GM23338 (cell line): Measurements from ENCODE around the gene KDM1A. TPM values are rescaled to one million over a fixed set of nuclear protein-coding genes. Genes with fewer than 3 reads are reported as not detected.

Experiments used
- ATAC-seq: fragments of 200-7000 bp; cut with Tn5 transposase; 3 replicates; pipeline ENCODE4 v1.9.1; 2020
- DNase-seq: peaks from one replicate; pipeline ENCODE4 v3.0.0-alpha.2; 2015; ENCODE audit warnings: low spot score
- H2AFZ ChIP-seq: fragments of 200-600 bp; sonication (generic); 2 replicates; pipeline ENCODE4 v1.8.0; 2016; ENCODE audit warnings: antibody characterized with exemption, mild to moderate bottlenecking, moderate library complexity
- H3F3A ChIP-seq: fragments of 200-600 bp; sonication (generic); replicated peaks from 2 replicates; pipeline ENCODE4 v1.8.0; 2017; ENCODE audit warnings: antibody characterized with exemption, mixed run types, low read depth
- H3K27ac ChIP-seq: fragments of 200-600 bp; sonication (generic); 2 replicates; pipeline ENCODE4 v1.6.1; 2016; ENCODE audit warnings: low read depth
- H3K27me3 ChIP-seq: fragments of 200-600 bp; sonication (generic); 2 replicates; pipeline ENCODE4 v1.8.0; 2016; ENCODE audit warnings: mild to moderate bottlenecking, mixed run types, moderate library complexity; ENCODE audit not compliant: insufficient read depth
- H3K36me3 ChIP-seq: fragments of 200-600 bp; sonication (generic); 2 replicates; pipeline ENCODE4 v1.8.0; 2016; ENCODE audit warnings: mild to moderate bottlenecking; ENCODE audit not compliant: insufficient read depth
- H3K4me1 ChIP-seq: fragments of 200-600 bp; sonication (generic); 2 replicates; pipeline ENCODE4 v1.8.0; 2016; ENCODE audit warnings: mild to moderate bottlenecking, moderate library complexity; ENCODE audit not compliant: insufficient read depth
- H3K4me2 ChIP-seq: fragments of 200-600 bp; sonication (generic); 2 replicates; pipeline ENCODE4 v1.7.1; 2017; ENCODE audit warnings: mixed run types
- H3K4me3 ChIP-seq: fragments of 200-600 bp; sonication (generic); 2 replicates; pipeline ENCODE4 v1.6.1; 2016; ENCODE audit warnings: mixed run types
- H3K79me2 ChIP-seq: fragments of 200-600 bp; sonication (generic); replicated peaks from 2 replicates; pipeline ENCODE4 v1.8.0; 2017; ENCODE audit warnings: mild to moderate bottlenecking; ENCODE audit not compliant: insufficient read depth
- H3K9me2 ChIP-seq: fragments of 200-600 bp; sonication (generic); 2 replicates; pipeline ENCODE4 v1.8.0; 2017; ENCODE audit not compliant: insufficient read depth
- H4K20me1 ChIP-seq: fragments of 200-600 bp; sonication (generic); replicated peaks from 2 replicates; pipeline ENCODE4 v1.8.0; 2017; ENCODE audit warnings: mild to moderate bottlenecking; ENCODE audit not compliant: insufficient read depth
- H3K27ac Mint-ChIP-seq: 2 replicates; pipeline ENCODE4 v1.8.0; 2020; ENCODE audit warnings: inconsistent platforms, mild to moderate bottlenecking, moderate library complexity, mixed read lengths
- H3K27me3 Mint-ChIP-seq: 3 replicates; pipeline ENCODE4 v1.8.0; 2022; ENCODE audit warnings: low read depth, mild to moderate bottlenecking, moderate library complexity, mixed read lengths, inconsistent platforms; ENCODE audit not compliant: insufficient read depth, poor library complexity
- H3K36me3 Mint-ChIP-seq: 3 replicates; pipeline ENCODE4 v1.8.0; 2021; ENCODE audit warnings: low read depth, mild to moderate bottlenecking, inconsistent platforms, moderate library complexity, mixed read lengths
- H3K4me1 Mint-ChIP-seq: 3 replicates; pipeline ENCODE4 v1.8.0; 2020; ENCODE audit warnings: mild to moderate bottlenecking, inconsistent platforms, mixed read lengths
- H3K4me3 Mint-ChIP-seq: 3 replicates; pipeline ENCODE4 v1.8.0; 2021; ENCODE audit warnings: moderate library complexity, mild to moderate bottlenecking, inconsistent platforms, mixed read lengths
- H3K9me3 Mint-ChIP-seq: 3 replicates; pipeline ENCODE4 v1.8.0; 2020; ENCODE audit warnings: moderate library complexity, mild to moderate bottlenecking, inconsistent platforms, mixed read lengths
- CREB1 ChIP-seq: fragments of 250-450 bp; sonication (Bioruptor Pico); IDR thresholded peaks from 2 replicates; pipeline ENCODE4 v1.5.0; 2020; ENCODE audit warnings: low read depth, mild to moderate bottlenecking, moderate library complexity
- EZH2 ChIP-seq: fragments of 200-600 bp; sonication (generic); IDR thresholded peaks from one replicate; pipeline ENCODE4 v1.8.0; 2017; ENCODE audit warnings: antibody characterized with exemption, mild to moderate bottlenecking, low read depth; ENCODE audit not compliant: unreplicated experiment
- EZH2phosphoT487 ChIP-seq: fragments of 200-600 bp; sonication (generic); IDR thresholded peaks from one replicate; pipeline ENCODE4 v1.8.1; 2018; ENCODE audit warnings: antibody characterized with exemption; ENCODE audit not compliant: unreplicated experiment
- JUNB ChIP-seq: IDR thresholded peaks from one replicate; pipeline ENCODE4 v1.6.1; 2016; ENCODE audit warnings: antibody characterized with exemption; ENCODE audit not compliant: unreplicated experiment
- NANOG ChIP-seq: IDR thresholded peaks from 2 replicates; pipeline ENCODE4 v1.6.1; 2016; ENCODE audit warnings: antibody characterized with exemption, borderline replicate concordance
- POLR2AphosphoS5 ChIP-seq: IDR thresholded peaks from 2 replicates; pipeline ENCODE4 v1.6.1; 2016; ENCODE audit warnings: antibody characterized with exemption, low read depth
- STAT1 ChIP-seq: IDR thresholded peaks from one replicate; pipeline ENCODE4 v1.6.1; 2016; ENCODE audit warnings: antibody characterized with exemption; ENCODE audit not compliant: unreplicated experiment
- ZNF114 ChIP-seq: fragments of 250-450 bp; sonication (Bioruptor Pico); IDR thresholded peaks from 2 replicates; pipeline ENCODE4 v1.5.0; 2020; ENCODE audit warnings: mild to moderate bottlenecking, moderate library complexity
- ZNF331 ChIP-seq: fragments of 250-450 bp; sonication (Bioruptor Pico); IDR thresholded peaks from 2 replicates; pipeline ENCODE4 v1.5.0; 2020; ENCODE audit warnings: low read depth, mild to moderate bottlenecking, moderate library complexity
- polyA plus RNA-seq: library from polyadenylated mRNA; unstranded; fragments of >200 nt; fragmentation: Nextera tagmentation; extraction: Ambion mirVana; gene quantifications from 2 replicates; pipeline ENCODE4 v1.2.1, GENCODE V29; 2016
- total RNA-seq: library from RNA; depleted of rRNA; stranded (reverse); fragments of >200 nt; shearing (Covaris generic); gene quantifications from 2 replicates; pipeline ENCODE4 v1.2.3, GENCODE V29; 2014
- TF ChIP-seq, protein P1 (sequence below), 2 experiments: fragments of 200-600 bp in 1 of 2; sonication (generic) in 1 of 2; conservative IDR thresholded peaks; 2 replicates each; pipeline versions ENCODE4 v1.5.1 to v1.6.1; 2016 to 2017; ENCODE audit warnings: antibody characterized with exemption in 2 of 2, low read depth in 2 of 2, mild to moderate bottlenecking in 2 of 2, moderate library complexity in 1 of 2
- TF ChIP-seq, protein P2 (sequence below): IDR thresholded peaks from one replicate; pipeline ENCODE4 v1.6.1; 2018; ENCODE audit warnings: antibody characterized with exemption; ENCODE audit not compliant: unreplicated experiment
- TF ChIP-seq, protein P3 (sequence below): IDR thresholded peaks from 2 replicates; pipeline ENCODE4 v1.6.1; 2016; ENCODE audit warnings: antibody characterized with exemption
- TF ChIP-seq, protein P4 (sequence below): fragments of 250-450 bp; sonication (Bioruptor Pico); IDR thresholded peaks from 2 replicates; pipeline ENCODE4 v1.5.0; 2020; ENCODE audit warnings: mild to moderate bottlenecking, moderate library complexity

The KDM1A gene
- total and polyA plus RNA-seq, 2 experiments from 2014 or later: 86.4 to 252 TPM

DNA sequence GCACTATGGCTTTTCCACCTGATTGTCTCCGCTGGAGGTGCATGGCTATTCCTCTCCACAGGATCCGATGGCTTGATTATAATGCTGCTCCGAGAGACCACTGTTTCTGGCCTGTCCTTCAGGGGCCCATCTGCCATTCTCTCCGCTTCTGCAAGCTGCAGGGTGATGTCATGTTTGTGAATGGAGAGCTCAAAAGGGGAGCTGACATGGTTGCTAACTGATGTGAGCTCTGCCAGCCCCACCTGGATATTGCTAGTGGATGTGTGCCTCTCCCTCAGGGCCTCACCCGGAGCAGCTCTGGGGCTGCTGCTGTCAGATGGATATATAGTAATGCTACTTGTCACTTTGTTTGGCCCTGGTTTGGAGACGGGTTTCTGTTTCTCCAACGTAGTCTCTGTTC, 72.3 kb downstream of the KDM1A start:
- 0 out of 2 replicates have a peak, but pooled peaks cover 22% of the 10 kb centered on the region for H4K20me1 ChIP-seq
- Mint-ChIP-seq H3K9me3 (no peaks in the 10 kb centered on the region), H3K27me3 (no peaks in the 10 kb centered on the region), H3K4me1 (no peaks in the 10 kb centered on the region), H3K4me3 (no peak overlapping the region), H3K36me3 (peaks cover 72% of the 10 kb centered on the region), H3K27ac (no peak overlapping the region)
- ATAC-seq: no peak
- H3K4me1 ChIP-seq: no peaks in the 10 kb centered on the region
- H3K79me2 ChIP-seq: peaks cover 20% of the 10 kb centered on the region
- H3K27me3 ChIP-seq: no peaks in the 10 kb centered on the region
- H3F3A ChIP-seq: no peaks in the 10 kb centered on the region; the same call in 1 of the 2 replicates
- no peaks in the 10 kb centered on the region for H3K9me2 ChIP-seq
- H2AFZ ChIP-seq: no peak overlapping the region
- DNase-seq: no peak
- H3K4me2 ChIP-seq: no peak overlapping the region
- H3K27ac ChIP-seq: no peak overlapping the region
- TF ChIP-seq, protein P1, sequence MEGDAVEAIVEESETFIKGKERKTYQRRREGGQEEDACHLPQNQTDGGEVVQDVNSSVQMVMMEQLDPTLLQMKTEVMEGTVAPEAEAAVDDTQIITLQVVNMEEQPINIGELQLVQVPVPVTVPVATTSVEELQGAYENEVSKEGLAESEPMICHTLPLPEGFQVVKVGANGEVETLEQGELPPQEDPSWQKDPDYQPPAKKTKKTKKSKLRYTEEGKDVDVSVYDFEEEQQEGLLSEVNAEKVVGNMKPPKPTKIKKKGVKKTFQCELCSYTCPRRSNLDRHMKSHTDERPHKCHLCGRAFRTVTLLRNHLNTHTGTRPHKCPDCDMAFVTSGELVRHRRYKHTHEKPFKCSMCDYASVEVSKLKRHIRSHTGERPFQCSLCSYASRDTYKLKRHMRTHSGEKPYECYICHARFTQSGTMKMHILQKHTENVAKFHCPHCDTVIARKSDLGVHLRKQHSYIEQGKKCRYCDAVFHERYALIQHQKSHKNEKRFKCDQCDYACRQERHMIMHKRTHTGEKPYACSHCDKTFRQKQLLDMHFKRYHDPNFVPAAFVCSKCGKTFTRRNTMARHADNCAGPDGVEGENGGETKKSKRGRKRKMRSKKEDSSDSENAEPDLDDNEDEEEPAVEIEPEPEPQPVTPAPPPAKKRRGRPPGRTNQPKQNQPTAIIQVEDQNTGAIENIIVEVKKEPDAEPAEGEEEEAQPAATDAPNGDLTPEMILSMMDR (conservative IDR thresholded peaks at IDR 0.05; ENCODE audit: low read depth in 2 of 2): no peak
- TF ChIP-seq EZH2 (no peak), POLR2AphosphoS5 (no peak), CREB1 (no peak), NANOG (no peak), STAT1 (no peak), ZNF331 (CRISPR knock-in tag) (no peak), ZNF114 (CRISPR knock-in tag) (no peak), JUNB (no peak), EZH2phosphoT487 (no peak)
- TF ChIP-seq, protein P2, sequence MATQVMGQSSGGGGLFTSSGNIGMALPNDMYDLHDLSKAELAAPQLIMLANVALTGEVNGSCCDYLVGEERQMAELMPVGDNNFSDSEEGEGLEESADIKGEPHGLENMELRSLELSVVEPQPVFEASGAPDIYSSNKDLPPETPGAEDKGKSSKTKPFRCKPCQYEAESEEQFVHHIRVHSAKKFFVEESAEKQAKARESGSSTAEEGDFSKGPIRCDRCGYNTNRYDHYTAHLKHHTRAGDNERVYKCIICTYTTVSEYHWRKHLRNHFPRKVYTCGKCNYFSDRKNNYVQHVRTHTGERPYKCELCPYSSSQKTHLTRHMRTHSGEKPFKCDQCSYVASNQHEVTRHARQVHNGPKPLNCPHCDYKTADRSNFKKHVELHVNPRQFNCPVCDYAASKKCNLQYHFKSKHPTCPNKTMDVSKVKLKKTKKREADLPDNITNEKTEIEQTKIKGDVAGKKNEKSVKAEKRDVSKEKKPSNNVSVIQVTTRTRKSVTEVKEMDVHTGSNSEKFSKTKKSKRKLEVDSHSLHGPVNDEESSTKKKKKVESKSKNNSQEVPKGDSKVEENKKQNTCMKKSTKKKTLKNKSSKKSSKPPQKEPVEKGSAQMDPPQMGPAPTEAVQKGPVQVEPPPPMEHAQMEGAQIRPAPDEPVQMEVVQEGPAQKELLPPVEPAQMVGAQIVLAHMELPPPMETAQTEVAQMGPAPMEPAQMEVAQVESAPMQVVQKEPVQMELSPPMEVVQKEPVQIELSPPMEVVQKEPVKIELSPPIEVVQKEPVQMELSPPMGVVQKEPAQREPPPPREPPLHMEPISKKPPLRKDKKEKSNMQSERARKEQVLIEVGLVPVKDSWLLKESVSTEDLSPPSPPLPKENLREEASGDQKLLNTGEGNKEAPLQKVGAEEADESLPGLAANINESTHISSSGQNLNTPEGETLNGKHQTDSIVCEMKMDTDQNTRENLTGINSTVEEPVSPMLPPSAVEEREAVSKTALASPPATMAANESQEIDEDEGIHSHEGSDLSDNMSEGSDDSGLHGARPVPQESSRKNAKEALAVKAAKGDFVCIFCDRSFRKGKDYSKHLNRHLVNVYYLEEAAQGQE: no peak
- TF ChIP-seq, protein P3, sequence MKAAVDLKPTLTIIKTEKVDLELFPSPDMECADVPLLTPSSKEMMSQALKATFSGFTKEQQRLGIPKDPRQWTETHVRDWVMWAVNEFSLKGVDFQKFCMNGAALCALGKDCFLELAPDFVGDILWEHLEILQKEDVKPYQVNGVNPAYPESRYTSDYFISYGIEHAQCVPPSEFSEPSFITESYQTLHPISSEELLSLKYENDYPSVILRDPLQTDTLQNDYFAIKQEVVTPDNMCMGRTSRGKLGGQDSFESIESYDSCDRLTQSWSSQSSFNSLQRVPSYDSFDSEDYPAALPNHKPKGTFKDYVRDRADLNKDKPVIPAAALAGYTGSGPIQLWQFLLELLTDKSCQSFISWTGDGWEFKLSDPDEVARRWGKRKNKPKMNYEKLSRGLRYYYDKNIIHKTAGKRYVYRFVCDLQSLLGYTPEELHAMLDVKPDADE: no peak
- TF ChIP-seq, protein P4, sequence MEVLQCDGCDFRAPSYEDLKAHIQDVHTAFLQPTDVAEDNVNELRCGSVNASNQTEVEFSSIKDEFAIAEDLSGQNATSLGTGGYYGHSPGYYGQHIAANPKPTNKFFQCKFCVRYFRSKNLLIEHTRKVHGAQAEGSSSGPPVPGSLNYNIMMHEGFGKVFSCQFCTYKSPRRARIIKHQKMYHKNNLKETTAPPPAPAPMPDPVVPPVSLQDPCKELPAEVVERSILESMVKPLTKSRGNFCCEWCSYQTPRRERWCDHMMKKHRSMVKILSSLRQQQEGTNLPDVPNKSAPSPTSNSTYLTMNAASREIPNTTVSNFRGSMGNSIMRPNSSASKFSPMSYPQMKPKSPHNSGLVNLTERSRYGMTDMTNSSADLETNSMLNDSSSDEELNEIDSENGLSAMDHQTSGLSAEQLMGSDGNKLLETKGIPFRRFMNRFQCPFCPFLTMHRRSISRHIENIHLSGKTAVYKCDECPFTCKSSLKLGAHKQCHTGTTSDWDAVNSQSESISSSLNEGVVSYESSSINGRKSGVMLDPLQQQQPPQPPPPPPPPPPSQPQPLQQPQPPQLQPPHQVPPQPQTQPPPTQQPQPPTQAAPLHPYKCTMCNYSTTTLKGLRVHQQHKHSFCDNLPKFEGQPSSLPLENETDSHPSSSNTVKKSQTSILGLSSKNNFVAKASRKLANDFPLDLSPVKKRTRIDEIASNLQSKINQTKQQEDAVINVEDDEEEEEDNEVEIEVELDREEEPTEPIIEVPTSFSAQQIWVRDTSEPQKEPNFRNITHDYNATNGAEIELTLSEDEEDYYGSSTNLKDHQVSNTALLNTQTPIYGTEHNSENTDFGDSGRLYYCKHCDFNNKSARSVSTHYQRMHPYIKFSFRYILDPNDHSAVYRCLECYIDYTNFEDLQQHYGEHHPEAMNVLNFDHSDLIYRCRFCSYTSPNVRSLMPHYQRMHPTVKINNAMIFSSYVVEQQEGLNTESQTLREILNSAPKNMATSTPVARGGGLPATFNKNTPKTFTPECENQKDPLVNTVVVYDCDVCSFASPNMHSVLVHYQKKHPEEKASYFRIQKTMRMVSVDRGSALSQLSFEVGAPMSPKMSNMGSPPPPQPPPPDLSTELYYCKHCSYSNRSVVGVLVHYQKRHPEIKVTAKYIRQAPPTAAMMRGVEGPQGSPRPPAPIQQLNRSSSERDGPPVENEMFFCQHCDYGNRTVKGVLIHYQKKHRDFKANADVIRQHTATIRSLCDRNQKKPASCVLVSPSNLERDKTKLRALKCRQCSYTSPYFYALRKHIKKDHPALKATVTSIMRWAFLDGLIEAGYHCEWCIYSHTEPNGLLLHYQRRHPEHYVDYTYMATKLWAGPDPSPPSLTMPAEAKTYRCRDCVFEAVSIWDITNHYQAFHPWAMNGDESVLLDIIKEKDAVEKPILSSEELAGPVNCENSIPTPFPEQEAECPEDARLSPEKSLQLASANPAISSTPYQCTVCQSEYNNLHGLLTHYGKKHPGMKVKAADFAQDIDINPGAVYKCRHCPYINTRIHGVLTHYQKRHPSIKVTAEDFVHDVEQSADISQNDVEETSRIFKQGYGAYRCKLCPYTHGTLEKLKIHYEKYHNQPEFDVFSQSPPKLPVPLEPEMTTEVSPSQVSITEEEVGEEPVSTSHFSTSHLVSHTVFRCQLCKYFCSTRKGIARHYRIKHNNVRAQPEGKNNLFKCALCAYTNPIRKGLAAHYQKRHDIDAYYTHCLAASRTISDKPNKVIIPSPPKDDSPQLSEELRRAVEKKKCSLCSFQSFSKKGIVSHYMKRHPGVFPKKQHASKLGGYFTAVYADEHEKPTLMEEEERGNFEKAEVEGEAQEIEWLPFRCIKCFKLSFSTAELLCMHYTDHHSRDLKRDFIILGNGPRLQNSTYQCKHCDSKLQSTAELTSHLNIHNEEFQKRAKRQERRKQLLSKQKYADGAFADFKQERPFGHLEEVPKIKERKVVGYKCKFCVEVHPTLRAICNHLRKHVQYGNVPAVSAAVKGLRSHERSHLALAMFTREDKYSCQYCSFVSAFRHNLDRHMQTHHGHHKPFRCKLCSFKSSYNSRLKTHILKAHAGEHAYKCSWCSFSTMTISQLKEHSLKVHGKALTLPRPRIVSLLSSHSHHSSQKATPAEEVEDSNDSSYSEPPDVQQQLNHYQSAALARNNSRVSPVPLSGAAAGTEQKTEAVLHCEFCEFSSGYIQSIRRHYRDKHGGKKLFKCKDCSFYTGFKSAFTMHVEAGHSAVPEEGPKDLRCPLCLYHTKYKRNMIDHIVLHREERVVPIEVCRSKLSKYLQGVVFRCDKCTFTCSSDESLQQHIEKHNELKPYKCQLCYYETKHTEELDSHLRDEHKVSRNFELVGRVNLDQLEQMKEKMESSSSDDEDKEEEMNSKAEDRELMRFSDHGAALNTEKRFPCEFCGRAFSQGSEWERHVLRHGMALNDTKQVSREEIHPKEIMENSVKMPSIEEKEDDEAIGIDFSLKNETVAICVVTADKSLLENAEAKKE: no peak
- no peak overlapping the region for H3K4me3 ChIP-seq
- H3K36me3 ChIP-seq: peaks cover 26% of the 10 kb centered on the region
